T-cell (primary cell): Measurements from ENCODE around the gene COL18A1. TPM values are rescaled to one million over a fixed set of nuclear protein-coding genes. Genes with fewer than 3 reads are reported as not detected.

Experiments used
- ATAC-seq, 4 experiments: fragments of 200-7000 bp in 3 of 4; fragments of 150-1000 bp in 1 of 4; cut with Tn5 transposase; replicated peaks in 1 of 4; 1 replicate in 3 of 4; 2 replicates in 1 of 4; pipeline ENCODE4 v1.10.0; 2021; ENCODE audit warnings: moderate library complexity in 3 of 4, mild to moderate bottlenecking in 2 of 4, moderate number of reproducible peaks in 1 of 4
- CTCF ChIA-PET, 2 donors: fragments of 300-600 bp; sonication (Branson Sonifier 250); formaldehyde crosslinking; loops; one replicate each; lab custom pipeline; 2022; ENCODE audit warnings: antibody characterized with exemption in 2 of 2; lab: Charles Lee
- POLR2A ChIA-PET, 2 donors: fragments of 300-600 bp; sonication (Branson Sonifier 250); formaldehyde crosslinking; loops; one replicate each; lab custom pipeline; 2022; ENCODE audit warnings: antibody characterized with exemption in 2 of 2; lab: Charles Lee
- DNase-seq, 35 experiments: peaks; one replicate each; pipeline versions ENCODE4 v3.0.0 to v3.0.0-alpha.2; 2013 to 2023
- H3K27ac ChIP-seq: one replicate; pipeline ENCODE4 v1.5.1; 2013; ENCODE audit warnings: low read length
- H3K27me3 ChIP-seq, 2 experiments: replicated peaks in 1 of 2; 1 replicate in 1 of 2; 2 replicates in 1 of 2; pipeline versions ENCODE4 v1.6.1 to v1.7.0; 2013; ENCODE audit warnings: low read length in 1 of 2, mixed read lengths in 1 of 2; ENCODE audit not compliant: control insufficient read depth in 2 of 2, insufficient read depth in 2 of 2; ENCODE audit errors: extremely low read depth in 1 of 2
- H3K36me3 ChIP-seq, 2 donors: 1 replicate in 1 of 2; 2 replicates in 1 of 2; pipeline versions ENCODE4 v1.6.1 to v1.7.0; 2013; ENCODE audit warnings: low read length in 1 of 2; ENCODE audit not compliant: control insufficient read depth in 2 of 2, insufficient read depth in 1 of 2; ENCODE audit errors: extremely low read depth in 1 of 2
- H3K4me1 ChIP-seq, 2 experiments: 1 replicate in 1 of 2; 2 replicates in 1 of 2; pipeline versions ENCODE4 v1.6.1 to v1.7.0; 2013; ENCODE audit warnings: low read length in 2 of 2, mixed read lengths in 1 of 2; ENCODE audit not compliant: insufficient read depth in 2 of 2, control insufficient read depth in 1 of 2; ENCODE audit errors: extremely low read depth in 1 of 2
- H3K4me3 ChIP-seq, 2 donors: 1 replicate in 1 of 2; 2 replicates in 1 of 2; pipeline versions ENCODE4 v1.5.1 to v1.7.0; 2013; ENCODE audit warnings: mild to moderate bottlenecking in 2 of 2, low read length in 1 of 2, moderate library complexity in 1 of 2; ENCODE audit not compliant: control insufficient read depth in 1 of 2; ENCODE audit errors: extremely low read depth in 1 of 2
- H3K9me3 ChIP-seq: 2 replicates; pipeline ENCODE4 v1.7.0; 2013
- H3K27ac Mint-ChIP-seq, 2 donors: one replicate each; pipeline ENCODE4 v1.8.0; 2020 to 2021; ENCODE audit warnings: mild to moderate bottlenecking in 2 of 2, mixed read lengths in 2 of 2
- H3K27me3 Mint-ChIP-seq, 2 donors: one replicate each; pipeline ENCODE4 v1.8.0; 2021 to 2022; ENCODE audit warnings: mixed read lengths in 2 of 2
- H3K36me3 Mint-ChIP-seq: one replicate; pipeline ENCODE4 v1.8.0; 2021; ENCODE audit warnings: mixed read lengths
- H3K4me1 Mint-ChIP-seq, 3 donors: one replicate each; pipeline ENCODE4 v1.8.0; 2020 to 2022; ENCODE audit warnings: mixed read lengths in 3 of 3, mild to moderate bottlenecking in 1 of 3
- H3K4me3 Mint-ChIP-seq, 3 donors: one replicate each; pipeline ENCODE4 v1.8.0; 2020 to 2022; ENCODE audit warnings: mild to moderate bottlenecking in 3 of 3, mixed read lengths in 3 of 3, moderate library complexity in 3 of 3
- H3K9me3 Mint-ChIP-seq, 3 donors: one replicate each; pipeline ENCODE4 v1.8.0; 2020 to 2022; ENCODE audit warnings: mixed read lengths in 3 of 3
- whole genome bisulfite sequencing: methylation state at CpG from one replicate; pipeline ENCODE4 v1.1.5; 2013; ENCODE audit warnings: missing lambda C conversion rate; ENCODE audit not compliant: insufficient coverage; 5-methylcytosine and 5-hydroxymethylcytosine counted together
- total RNA-seq, 35 experiments: library from RNA in 6 of 35; stranded (reverse) in 6 of 35; fragments of 120-200 nt in 1 of 35; gene quantifications; one replicate each; pipeline versions ENCODE4 v1.2.1 to v1.2.4 and lab custom pipeline; 2013 to 2026

Gene COL18A1
- total RNA-seq, 5 donors from 2014 or later (not counting 1 experiment from before 2014, with no cell fraction given), result 7.2 to 53.8 (median 10.5) TPM

DNA sequence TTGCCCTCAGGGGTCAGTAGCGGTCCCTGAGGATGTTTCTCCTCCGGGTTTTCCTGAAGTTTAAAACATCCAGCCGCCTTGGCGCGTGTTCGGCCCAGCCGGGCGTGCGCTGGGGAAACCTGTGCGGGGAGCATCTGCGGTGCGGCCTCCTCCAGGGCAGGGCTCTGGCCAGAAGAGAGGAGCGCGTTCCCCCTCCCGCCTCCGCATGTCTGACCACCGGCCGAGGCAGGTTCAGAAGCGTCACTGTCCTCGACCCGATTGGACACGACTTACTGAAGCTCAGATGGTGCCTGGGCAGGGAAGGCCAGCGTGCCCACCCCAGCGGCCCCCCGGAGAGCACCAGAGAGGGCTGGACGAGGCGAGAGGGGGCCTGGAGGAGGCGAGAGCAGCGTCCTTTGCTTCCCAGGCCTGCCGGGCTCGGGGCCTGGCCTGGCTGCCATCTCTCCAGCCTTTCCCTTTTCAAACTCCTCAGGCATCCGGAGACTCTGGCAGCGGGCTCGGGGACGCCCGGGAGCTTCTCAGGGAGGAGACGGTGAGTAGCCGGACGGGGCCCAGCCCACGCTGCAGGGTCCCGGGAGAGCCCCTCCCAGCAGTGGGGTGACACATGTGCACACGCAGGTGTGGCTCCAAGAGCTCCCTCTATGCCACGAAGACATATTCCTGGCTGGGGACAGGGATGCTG is 70.2 kb downstream of the COL18A1 start:
- H3K4me1 ChIP-seq, result peaks cover 31 to 65% of the 10 kb centered on the region in 2 experiments
- no peak overlapping the region for H3K27ac ChIP-seq
- no peak for ATAC-seq
- peaks cover 0 to 2% of the 10 kb centered on the region in 2 experiments for H3K27me3 ChIP-seq
- no peaks in the 10 kb centered on the region for H3K36me3 ChIP-seq
- Mint-ChIP-seq H3K4me1 (peaks cover 30 to 57% (median 41%) of the 10 kb centered on the region in 3 donors), H3K27me3 (peaks cover 0 to 1% of the 10 kb centered on the region in 2 donors), H3K4me3 (no peak overlapping the region), H3K27ac (no peak overlapping the region), H3K36me3 (no peaks in the 10 kb centered on the region), H3K9me3 (no peaks in the 10 kb centered on the region)
- no peak overlapping the region for H3K4me3 ChIP-seq
- DNase-seq, result no peak
- POLR2A ChIA-PET, result no interaction called here
- H3K9me3 ChIP-seq, result no peaks in the 10 kb centered on the region
- 95% methylated on average over 41 of the region's 43 CpGs for WGBS
- CTCF ChIA-PET, result no interaction called here

DNA sequence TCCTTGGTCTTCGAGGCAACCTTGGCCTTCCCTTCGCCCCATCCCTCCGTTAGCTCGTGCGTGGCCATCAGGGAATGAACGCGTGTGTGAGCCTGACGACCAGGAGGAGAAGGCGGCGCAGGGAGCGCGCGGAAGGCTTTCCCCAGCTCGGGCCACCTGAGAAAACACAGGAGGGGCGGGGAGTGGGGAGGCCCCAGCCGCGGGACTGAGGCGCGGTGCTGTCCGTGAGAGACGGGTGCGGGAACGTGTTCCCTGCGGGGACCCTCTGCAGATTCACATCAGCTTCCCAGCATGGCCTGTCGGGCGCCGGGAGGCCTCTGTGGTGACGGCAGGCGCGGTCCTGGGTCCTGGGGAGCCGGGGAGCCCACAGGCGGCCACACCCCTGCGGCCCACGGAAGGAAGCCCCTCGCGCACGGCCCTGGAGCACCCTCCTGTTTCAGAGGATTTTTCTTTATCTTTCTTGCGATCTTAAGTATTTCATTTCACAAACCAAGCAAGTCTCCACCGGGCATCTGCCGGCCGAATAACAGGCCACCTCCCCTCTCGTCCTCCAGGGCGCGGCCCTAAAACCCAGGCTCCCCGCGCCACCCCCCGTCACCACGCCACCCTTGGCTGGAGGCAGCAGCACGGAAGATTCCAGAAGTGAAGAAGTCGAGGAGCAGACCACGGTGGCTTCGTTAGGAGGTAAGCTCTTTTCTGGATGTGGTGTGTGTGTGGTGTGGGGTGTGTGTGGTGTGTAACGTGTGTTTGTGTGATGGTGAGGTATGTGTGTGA is 71.0 kb downstream of the COL18A1 start:
- Mint-ChIP-seq H3K27me3 (peaks cover 0 to 1% of the 10 kb centered on the region in 2 donors), H3K9me3 (no peaks in the 10 kb centered on the region), H3K36me3 (no peaks in the 10 kb centered on the region), H3K27ac (peak overlapping the region; percentile 82 to 93), H3K4me3 (peak overlapping the region in 1 of 3 donors; percentile 43), H3K4me1 (peaks cover 27 to 54% (median 38%) of the 10 kb centered on the region in 3 donors)
- Histone ChIP-seq H3K36me3 (no peaks in the 10 kb centered on the region), H3K4me3 (no peak overlapping the region), H3K27me3 (peaks cover 0 to 2% of the 10 kb centered on the region in 2 experiments), H3K9me3 (no peaks in the 10 kb centered on the region), H3K27ac (no peak overlapping the region), H3K4me1 (peaks cover 31 to 67% of the 10 kb centered on the region in 2 experiments)
- ATAC-seq (no peak), DNase-seq (no peak)
- CTCF ChIA-PET, result no interaction called here
- POLR2A ChIA-PET, result no interaction called here
- WGBS, result 90% methylated on average over 37 of the region's 53 CpGs

DNA sequence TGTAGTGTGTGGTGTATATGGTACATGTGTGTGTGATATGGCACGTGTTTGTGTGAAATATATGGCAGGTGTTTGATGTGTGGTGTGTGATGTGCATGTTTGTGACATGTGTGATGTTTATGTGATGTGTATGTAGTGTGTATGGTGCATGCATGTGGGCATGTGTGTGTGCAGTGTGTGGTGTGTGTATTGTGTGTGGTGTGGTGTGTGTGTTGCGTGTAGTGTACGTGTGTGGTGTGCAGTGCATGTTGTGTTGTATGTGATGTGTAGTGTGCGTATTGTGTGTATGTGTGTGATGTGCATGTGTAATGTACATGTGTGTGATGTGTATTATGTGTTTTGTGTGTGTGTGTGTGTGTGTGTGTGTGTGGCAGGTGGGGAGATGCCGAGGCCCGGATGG is 71.6 kb downstream of the COL18A1 start:
- no peak for DNase-seq
- Mint-ChIP-seq H3K4me1 (peaks cover 21 to 50% (median 38%) of the 10 kb centered on the region in 3 donors), H3K4me3 (peak overlapping the region in 1 of 3 donors; percentile 43), H3K27me3 (peaks cover 0 to 1% of the 10 kb centered on the region in 2 donors), H3K36me3 (no peaks in the 10 kb centered on the region), H3K9me3 (no peaks in the 10 kb centered on the region), H3K27ac (peak overlapping the region; percentile 82 to 93)
- H3K4me1 ChIP-seq, result peaks cover 28 to 66% of the 10 kb centered on the region in 2 experiments
- H3K9me3 ChIP-seq, result no peaks in the 10 kb centered on the region
- 95% methylated on average over 6 of the region's 6 CpGs for WGBS
- no peak overlapping the region for H3K27ac ChIP-seq
- ChIA-PET POLR2A (no interaction called here), CTCF (interaction anchor here in 1 of 2 donors (0.7 kb wide), 1 partner anchor 8 kb away, joined by 3 read pairs; no protein-coding TSS in a partner anchor)
- peaks cover 0 to 2% of the 10 kb centered on the region in 2 experiments for H3K27me3 ChIP-seq
- no peak overlapping the region for H3K4me3 ChIP-seq
- H3K36me3 ChIP-seq, result no peaks in the 10 kb centered on the region
- no peak for ATAC-seq

DNA sequence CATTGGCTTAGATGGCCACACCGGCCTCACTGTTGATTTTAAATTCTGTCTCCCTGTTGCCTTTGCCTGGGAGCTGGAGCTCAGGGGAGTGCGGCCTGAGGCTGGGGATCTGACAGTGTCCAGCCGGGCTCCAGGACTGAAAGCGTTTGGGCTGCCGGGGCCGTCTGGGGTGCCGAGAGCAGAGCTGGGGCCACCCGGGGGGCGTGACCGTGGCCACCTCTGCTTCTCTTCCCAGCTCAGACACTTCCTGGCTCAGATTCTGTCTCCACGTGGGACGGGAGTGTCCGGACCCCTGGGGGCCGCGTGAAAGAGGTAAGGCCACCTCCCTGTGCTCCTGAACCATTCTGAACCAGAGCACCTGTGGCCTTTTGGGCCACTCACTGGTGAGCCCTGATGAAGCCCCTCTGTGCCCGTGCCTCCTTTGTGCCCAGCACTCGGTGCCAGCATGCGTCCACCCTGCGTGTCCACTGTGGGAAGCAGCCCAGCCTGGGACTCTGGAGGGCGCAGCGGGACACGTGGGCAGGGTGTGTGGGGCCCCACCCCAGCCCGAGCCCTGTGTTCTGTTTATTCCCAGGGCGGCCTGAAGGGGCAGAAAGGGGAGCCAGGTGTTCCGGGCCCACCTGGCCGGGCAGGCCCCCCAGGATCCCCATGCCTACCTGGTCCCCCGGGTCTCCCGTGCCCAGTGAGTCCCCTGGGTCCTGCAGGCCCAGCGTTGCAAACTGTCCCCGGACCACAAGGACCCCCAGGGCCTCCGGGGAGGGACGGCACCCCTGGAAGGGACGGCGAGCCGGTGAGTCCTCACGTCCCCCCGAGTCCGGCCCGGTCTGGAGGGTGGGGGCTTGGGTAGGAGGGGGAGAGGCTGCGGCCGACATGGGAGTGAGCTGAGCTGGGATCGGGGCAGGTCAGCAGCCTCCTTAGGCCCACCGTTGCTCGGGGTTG is 72.5 kb downstream of the COL18A1 start:
- Histone ChIP-seq H3K27ac (peak overlapping the region; percentile 85), H3K4me3 (peak overlapping the region; percentile 43 to 48), H3K27me3 (peaks cover 0 to 2% of the 10 kb centered on the region in 2 experiments), H3K36me3 (no peaks in the 10 kb centered on the region), H3K4me1 (peaks cover 27 to 70% of the 10 kb centered on the region in 2 experiments), H3K9me3 (no peaks in the 10 kb centered on the region)
- no peaks in the 10 kb centered on the region for H3K36me3 Mint-ChIP-seq
- ChIA-PET POLR2A (interaction anchor here in 1 of 2 donors (0.6 kb wide), 1 partner anchor 1502 kb away, joined by 6 read pairs; no protein-coding TSS in a partner anchor), CTCF (interaction anchor here (0.7 to 0.8 kb wide), 2 partner anchors 9 to 119 kb away, joined by 3 to 4 read pairs; no protein-coding TSS in a partner anchor)
- peaks cover 0 to 1% of the 10 kb centered on the region in 2 donors for H3K27me3 Mint-ChIP-seq
- DNase-seq (no peak), ATAC-seq (no peak)
- peaks cover 20 to 55% (median 38%) of the 10 kb centered on the region in 3 donors for H3K4me1 Mint-ChIP-seq
- WGBS, result 74% methylated on average over 34 of the region's 44 CpGs
- no peaks in the 10 kb centered on the region for H3K9me3 Mint-ChIP-seq
- peak overlapping the region; percentile 79 to 82 (median 79) for H3K4me3 Mint-ChIP-seq
- peak overlapping the region; percentile 97 to 99 for H3K27ac Mint-ChIP-seq

DNA sequence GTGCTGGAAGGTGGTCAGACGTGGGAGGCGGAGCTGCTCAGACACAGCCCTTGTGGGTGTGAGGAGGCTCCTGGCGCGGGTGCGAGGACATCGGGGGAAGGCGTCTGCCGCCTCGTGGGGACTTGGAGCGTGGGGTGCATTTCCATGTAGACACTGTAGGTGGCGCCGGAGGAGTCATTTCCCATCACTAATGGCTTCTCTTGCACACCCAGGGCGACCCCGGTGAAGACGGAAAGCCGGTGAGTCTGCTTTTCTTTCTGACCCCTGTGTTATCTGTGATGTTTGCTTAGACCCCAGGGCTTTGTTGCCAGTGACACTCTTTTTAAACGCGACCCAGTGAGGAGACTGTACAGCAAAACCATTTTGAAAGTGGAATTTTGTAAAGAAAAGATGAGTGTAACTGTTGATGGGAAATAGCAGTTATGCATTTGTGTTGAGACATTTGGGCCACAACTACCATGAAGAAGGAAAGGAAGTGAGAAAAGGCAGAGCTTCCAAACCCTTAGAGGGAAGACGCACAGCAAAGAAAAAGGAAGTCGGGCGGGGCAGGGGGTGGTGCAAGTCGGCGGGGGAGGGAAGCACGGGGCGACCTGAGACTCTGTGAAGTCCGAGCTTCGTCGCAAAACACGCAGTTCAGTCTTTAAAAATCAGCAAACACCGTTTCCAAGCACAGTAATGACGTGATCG is 73.3 kb downstream of the COL18A1 start:
- peak overlapping the region; percentile 85 for H3K27ac ChIP-seq
- ATAC-seq, result peak; percentile 67 to 81 (median 80)

More for the DNA sequence above, 73.3 kb downstream of the COL18A1 start:
- Histone ChIP-seq H3K9me3 (no peaks in the 10 kb centered on the region), H3K4me1 (peaks cover 27 to 75% of the 10 kb centered on the region in 2 experiments), H3K36me3 (no peaks in the 10 kb centered on the region), H3K4me3 (peak overlapping the region; percentile 43 to 48), H3K27me3 (peaks cover 0 to 2% of the 10 kb centered on the region in 2 experiments)
- peak overlapping the region; percentile 79 to 82 (median 79) for H3K4me3 Mint-ChIP-seq
- H3K27me3 Mint-ChIP-seq, result peaks cover 0 to 1% of the 10 kb centered on the region in 2 donors
- WGBS, result 1% methylated on average over 11 of the region's 32 CpGs
- no peaks in the 10 kb centered on the region for H3K9me3 Mint-ChIP-seq
- H3K4me1 Mint-ChIP-seq, result peaks cover 20 to 59% (median 43%) of the 10 kb centered on the region in 3 donors
- H3K36me3 Mint-ChIP-seq, result no peaks in the 10 kb centered on the region
- POLR2A ChIA-PET, result interaction anchor here in 1 of 2 donors (0.6 kb wide), 1 partner anchor 1503 kb away, joined by 6 read pairs; no protein-coding TSS in a partner anchor
- peak; percentile 56 to 92 (median 77) for DNase-seq
- CTCF ChIA-PET, result interaction anchor here in 1 of 2 donors (0.8 kb wide), 1 partner anchor 118 kb away, joined by 4 read pairs; no protein-coding TSS in a partner anchor
- peak overlapping the region; percentile 97 to 99 for H3K27ac Mint-ChIP-seq
